T47D (cell line): ENCODE results near the gene ASCL3.
"Not testable (repeated sequence)": the region's sequence is repeated elsewhere in the genome, so short reads cannot be mapped to it uniquely, and the experiment has no call there.

Source experiments
- DNase-seq, 2 experiments: peaks; one replicate each; pipeline versions ENCODE4 v3.0.0 to v3.0.0-alpha.2; 2011 to 2012; ENCODE audit warnings: low read depth in 1 of 2, low spot score in 1 of 2
- JUND ChIP-seq: IDR thresholded peaks from 2 replicates; pipeline ENCODE4 v1.6.1; 2012; ENCODE audit warnings: low read depth
- in situ Hi-C: cut with HindIII; loops from 2 replicates; pipeline ENCODE4 v1.10.0; 2016; ENCODE audit warnings: low sequenced_read_pairs, low pct_unique_long_range_greater_than_20kb

Gene ASCL3

GRCh38 chr11:8913961-8914660, 28.7 kb downstream of the ASCL3 start:
- TF ChIP-seq JUND, result no peak
- peak; percentile 16 to 44 for DNase-seq
- in situ Hi-C loops, result no loop called here

- peak; percentile 87 to 90 for DNase-seq
- TF ChIP-seq JUND, result no peak
- in situ Hi-C loops, result no loop called here
These were observed 31.6 kb downstream of the ASCL3 start, which contains the start of gene AKIP1 for GRCh38 chr11:8911029-8911823. AKIP1 (plus strand) TSS chr11:8911189; CDS start chr11:8911450, 261 bp downstream.

GRCh38 chr11:8910649-8911026, 32.2 kb downstream of the ASCL3 start:
- no peak for DNase-seq
- in situ Hi-C loops, result no loop called here
- TF ChIP-seq JUND, result no peak

GRCh38 chr11:8908099-8908498, 34.7 kb downstream of the ASCL3 start:
- no peak for TF ChIP-seq JUND
- no peak for DNase-seq

GRCh38 chr11:8907116-8907515, 35.7 kb downstream of the ASCL3 start:
- in situ Hi-C loops, result no loop called here
- TF ChIP-seq JUND, result no peak
- DNase-seq, result no peak

More at GRCh38 chr11:8908099-8908498, 34.7 kb downstream of the ASCL3 start:
- in situ Hi-C loops, result no loop called here

GRCh38 chr11:8905528-8906165, 37.2 kb downstream of the ASCL3 start:
- no peak for DNase-seq
- in situ Hi-C loops, result no loop called here
- no peak for TF ChIP-seq JUND

GRCh38 chr11:8899119-8899753, 43.6 kb downstream of the ASCL3 start:
- in situ Hi-C loops, result no loop called here

GRCh38 chr11:8891185-8891584, 51.6 kb downstream of the ASCL3 start:
- in situ Hi-C loops, DNase-seq: not testable (repeated sequence)

More at GRCh38 chr11:8899119-8899753, 43.6 kb downstream of the ASCL3 start:
- no peak for DNase-seq
- no peak for TF ChIP-seq JUND
